ENCODE data around the gene NXT1.

The NXT1 gene

DNA sequence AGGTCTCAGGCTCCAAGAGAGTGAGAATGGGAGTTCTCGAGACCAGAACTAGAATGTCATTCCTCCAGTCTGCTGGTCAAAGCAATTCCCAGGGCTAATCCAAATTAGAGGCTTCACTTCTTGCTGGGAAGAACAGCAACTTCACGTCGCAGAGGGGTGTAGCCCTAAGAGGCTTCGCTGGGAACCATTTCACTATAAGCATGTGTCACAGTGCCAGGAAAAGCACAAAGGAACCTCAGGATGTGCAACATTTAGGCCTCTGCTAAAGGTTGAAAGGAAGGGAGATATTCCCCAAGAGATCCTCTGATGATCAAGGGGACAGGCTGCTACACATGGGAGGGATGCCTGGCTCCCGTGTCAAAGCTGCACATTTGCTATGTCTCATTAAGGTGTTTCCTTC is 35.9 kb upstream of the NXT1 start:
- in situ Hi-C loops (cut with MboI; ENCODE audit: low sequenced_read_pairs, unreplicated experiment) = no loop called here
- DNase-seq (ENCODE audit: low spot score) = no peak
- TF ChIP-seq, protein P1, sequence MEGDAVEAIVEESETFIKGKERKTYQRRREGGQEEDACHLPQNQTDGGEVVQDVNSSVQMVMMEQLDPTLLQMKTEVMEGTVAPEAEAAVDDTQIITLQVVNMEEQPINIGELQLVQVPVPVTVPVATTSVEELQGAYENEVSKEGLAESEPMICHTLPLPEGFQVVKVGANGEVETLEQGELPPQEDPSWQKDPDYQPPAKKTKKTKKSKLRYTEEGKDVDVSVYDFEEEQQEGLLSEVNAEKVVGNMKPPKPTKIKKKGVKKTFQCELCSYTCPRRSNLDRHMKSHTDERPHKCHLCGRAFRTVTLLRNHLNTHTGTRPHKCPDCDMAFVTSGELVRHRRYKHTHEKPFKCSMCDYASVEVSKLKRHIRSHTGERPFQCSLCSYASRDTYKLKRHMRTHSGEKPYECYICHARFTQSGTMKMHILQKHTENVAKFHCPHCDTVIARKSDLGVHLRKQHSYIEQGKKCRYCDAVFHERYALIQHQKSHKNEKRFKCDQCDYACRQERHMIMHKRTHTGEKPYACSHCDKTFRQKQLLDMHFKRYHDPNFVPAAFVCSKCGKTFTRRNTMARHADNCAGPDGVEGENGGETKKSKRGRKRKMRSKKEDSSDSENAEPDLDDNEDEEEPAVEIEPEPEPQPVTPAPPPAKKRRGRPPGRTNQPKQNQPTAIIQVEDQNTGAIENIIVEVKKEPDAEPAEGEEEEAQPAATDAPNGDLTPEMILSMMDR (IDR thresholded peaks at IDR 0.05; ENCODE audit: borderline replicate concordance, control extremely low read depth, extremely low read depth, insufficient read depth, missing control alignments) = no peak

DNA sequence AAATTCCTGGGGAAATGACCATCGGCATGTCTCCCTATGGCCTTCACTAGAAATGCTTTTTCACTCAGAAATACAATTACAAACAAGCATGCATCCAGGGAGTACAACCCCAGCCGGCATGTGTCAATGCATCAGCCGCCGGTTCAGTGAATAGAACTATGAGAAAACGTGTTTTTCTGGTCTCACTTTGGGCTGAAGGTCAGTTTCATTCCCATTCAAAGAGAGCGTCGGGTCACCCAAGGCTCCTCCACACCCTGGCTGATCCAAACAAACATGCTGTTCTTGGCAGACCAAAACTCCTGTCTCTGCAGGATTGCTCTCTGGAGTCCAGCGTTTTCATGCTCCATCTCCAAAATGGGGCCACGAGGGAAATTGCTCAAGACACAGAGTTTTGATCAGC is 35.5 kb upstream of the NXT1 start:
- in situ Hi-C loops (cut with MboI; ENCODE audit: low sequenced_read_pairs, unreplicated experiment) = no loop called here
- TF ChIP-seq, protein P1 (IDR thresholded peaks at IDR 0.05; ENCODE audit: borderline replicate concordance, control extremely low read depth, extremely low read depth, insufficient read depth, missing control alignments) = no peak
- DNase-seq (ENCODE audit: low spot score) = no peak

DNA sequence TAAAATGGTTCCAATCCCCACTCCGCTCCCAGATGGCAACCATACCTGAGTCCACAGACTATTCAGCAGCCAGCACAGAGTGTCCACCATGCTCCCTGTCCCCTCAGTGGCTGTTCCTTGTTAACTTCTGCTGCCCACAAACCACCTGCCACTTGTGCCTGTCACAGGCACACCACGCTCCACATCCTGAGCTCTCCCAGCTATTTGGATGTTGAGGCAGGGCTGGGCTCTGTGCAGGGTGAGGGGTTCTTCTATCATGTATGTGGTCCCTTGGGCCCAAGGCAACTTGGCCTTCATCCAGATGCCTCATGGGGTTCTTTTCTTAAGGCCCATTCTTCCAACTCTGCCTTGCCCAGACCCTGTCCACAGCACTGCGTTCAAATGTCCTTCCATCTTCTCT is 34.0 kb upstream of the NXT1 start:
- in situ Hi-C loops (cut with MboI; ENCODE audit: low sequenced_read_pairs, unreplicated experiment) = no loop called here
- no peak for DNase-seq (ENCODE audit: low spot score)
- TF ChIP-seq, protein P1 (IDR thresholded peaks at IDR 0.05; ENCODE audit: borderline replicate concordance, control extremely low read depth, extremely low read depth, insufficient read depth, missing control alignments) = no peak

DNA sequence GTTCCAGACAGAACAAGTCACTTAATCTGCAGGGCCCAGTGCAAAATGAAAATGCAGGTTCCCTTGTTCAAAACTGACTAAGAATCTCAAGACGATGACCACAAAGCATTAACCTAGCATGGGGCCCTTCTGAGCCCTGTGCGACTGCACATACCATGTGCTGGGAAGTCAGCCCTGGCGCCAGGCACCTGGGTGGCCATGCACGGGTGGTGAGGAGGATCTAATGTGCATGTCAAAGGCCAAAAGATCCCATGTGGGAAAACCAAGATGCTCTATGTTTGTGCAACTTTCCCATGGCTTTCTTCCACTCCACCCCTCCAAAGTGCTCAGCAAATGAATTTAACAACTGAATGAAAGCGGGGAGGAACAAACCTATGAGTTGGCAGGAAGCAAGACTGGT is 33.5 kb upstream of the NXT1 start:
- in situ Hi-C loops (cut with MboI; ENCODE audit: low sequenced_read_pairs, unreplicated experiment) = no loop called here
- TF ChIP-seq, protein P1 (IDR thresholded peaks at IDR 0.05; ENCODE audit: borderline replicate concordance, control extremely low read depth, extremely low read depth, insufficient read depth, missing control alignments) = no peak
- DNase-seq (ENCODE audit: low spot score) = no peak

DNA sequence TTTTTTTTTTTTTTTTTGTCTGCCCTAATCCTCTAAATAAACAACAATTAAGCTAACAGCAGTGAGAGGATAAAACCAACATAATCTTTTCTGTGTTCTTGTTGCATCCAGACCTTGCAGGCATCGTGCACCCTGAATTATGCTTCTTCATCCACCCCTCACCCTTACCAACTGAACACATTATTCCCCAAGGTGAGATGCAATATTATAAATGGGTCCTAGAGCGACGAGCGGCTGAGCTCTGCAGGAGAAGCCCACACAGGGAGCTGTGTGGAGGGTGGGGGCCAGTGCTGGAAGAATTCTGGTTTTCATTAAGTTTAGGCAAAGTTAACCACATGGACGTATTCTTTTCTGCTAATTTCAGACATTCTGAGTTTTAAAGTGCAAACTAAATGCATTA is 32.2 kb upstream of the NXT1 start:
- in situ Hi-C loops (cut with MboI; ENCODE audit: low sequenced_read_pairs, unreplicated experiment) = no loop called here
- TF ChIP-seq, protein P1 (IDR thresholded peaks at IDR 0.05; ENCODE audit: borderline replicate concordance, control extremely low read depth, extremely low read depth, insufficient read depth, missing control alignments) = no peak

DNA sequence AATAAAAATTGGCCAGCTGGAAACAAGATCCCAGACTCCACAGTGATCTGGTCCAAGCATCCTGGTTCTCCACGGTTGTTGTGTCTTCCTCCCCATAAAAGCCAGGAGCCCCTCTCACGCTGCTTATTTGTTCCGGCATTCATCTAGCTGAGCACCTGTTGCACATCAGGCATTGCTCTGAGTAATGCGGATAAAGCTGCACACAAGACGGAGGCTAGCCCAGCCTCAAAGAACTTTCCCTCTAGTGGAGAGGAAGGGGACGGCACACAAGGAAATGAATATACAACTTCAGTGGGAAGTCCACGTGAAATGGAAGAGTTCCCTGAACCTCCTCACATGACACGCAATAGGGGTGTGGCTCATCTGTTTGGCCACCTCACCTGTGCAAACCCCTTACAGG is 30.3 kb upstream of the NXT1 start:
- TF ChIP-seq, protein P1 (IDR thresholded peaks at IDR 0.05; ENCODE audit: borderline replicate concordance, control extremely low read depth, extremely low read depth, insufficient read depth, missing control alignments) = no peak
- in situ Hi-C loops (cut with MboI; ENCODE audit: low sequenced_read_pairs, unreplicated experiment) = no loop called here

More for the DNA sequence above, 32.2 kb upstream of the NXT1 start:
- DNase-seq (ENCODE audit: low spot score) = no peak

DNA sequence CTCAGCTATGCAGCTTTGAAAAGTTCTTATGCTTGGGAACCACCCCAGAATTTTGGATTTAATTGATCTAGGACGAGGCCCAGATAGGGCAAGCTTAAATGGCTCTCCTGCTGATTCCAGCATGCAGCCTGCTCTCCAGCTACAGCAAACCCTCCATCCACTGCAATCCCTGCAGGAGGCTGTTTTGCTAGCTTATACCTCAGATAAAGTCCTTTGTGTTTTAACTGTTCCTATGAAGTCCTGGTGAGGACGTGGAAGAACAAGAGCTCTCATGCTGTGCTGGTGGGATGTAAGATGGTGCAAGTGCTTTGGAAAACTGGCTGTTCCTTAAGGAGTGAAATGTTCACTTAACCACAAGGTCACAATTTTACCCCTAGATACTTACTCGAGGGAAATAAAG is 25.5 kb upstream of the NXT1 start:
- DNase-seq (ENCODE audit: low spot score) = no peak
- in situ Hi-C loops (cut with MboI; ENCODE audit: low sequenced_read_pairs, unreplicated experiment) = loop anchor here (25.0 kb wide), 1 partner anchor 638 kb away; no protein-coding TSS in a partner anchor
- TF ChIP-seq, protein P1 (IDR thresholded peaks at IDR 0.05; ENCODE audit: borderline replicate concordance, control extremely low read depth, extremely low read depth, insufficient read depth, missing control alignments) = no peak

More for the DNA sequence above, 30.3 kb upstream of the NXT1 start:
- no peak for DNase-seq (ENCODE audit: low spot score)
